Measurements from ENCODE around the gene PEAK3. TPM values are rescaled to one million over a fixed set of nuclear protein-coding genes. Genes with fewer than 3 reads are reported as not detected.

The PEAK3 gene
- polyA plus RNA-seq, 1 of the 3 experiments (the other 2 are of a cell fraction), result not detected

DNA sequence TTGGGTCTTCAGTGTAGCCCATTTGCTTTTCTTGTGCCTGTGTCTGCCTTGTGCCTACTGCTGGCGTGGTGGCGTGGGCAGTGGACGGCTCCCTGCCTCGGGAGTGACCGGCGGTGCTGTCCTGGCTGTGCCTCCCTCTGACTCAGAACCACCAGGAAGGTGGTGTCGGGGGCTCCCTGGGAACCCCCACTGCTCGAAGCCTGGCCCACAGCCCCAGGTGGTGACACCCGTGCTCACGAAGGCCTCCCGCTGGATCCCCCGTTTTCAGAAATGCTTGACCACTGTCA lies 37.9 kb downstream of the PEAK3 start:
- ChIA-PET POLR2A (interaction anchor here (0.6 to 3.3 kb wide), 6 partner anchors 11 to 88 kb away, joined by 4 to 33 read pairs (median 4); partner anchors contain the start of gene JSRP1), CTCF (interaction anchor here (0.7 to 10.4 kb wide), 14 partner anchors 10 to 92 kb away, joined by 3 to 121 read pairs (median 8); partner anchors contain the start of genes AP3D1, JSRP1 and LINGO3)
- Histone ChIP-seq H4K20me1 (ENCODE audit: insufficient read depth) (peaks cover 71% of the 10 kb centered on the region), H3K79me2 (ENCODE audit: insufficient read depth) (peaks cover 69% of the 10 kb centered on the region), H3K9ac (no peak overlapping the region), H3K9me3 (no peaks in the 10 kb centered on the region), H3K9me2 (no peaks in the 10 kb centered on the region), H3K36me3 (replicated peaks in 1 of 2; ENCODE audit: control insufficient read depth in 1 of 2, insufficient read depth in 2 of 2, low read length in 1 of 2) (peaks cover 22 to 51% of the 10 kb centered on the region in 2 experiments), H3K27ac (ENCODE audit: low read depth in 2 of 2, low read length in 1 of 2) (peak overlapping the region; percentile 13 to 81; a peak in 3 of 4 replicates), H3F3A (replicated peaks; ENCODE audit: insufficient read depth) (peaks cover 11% of the 10 kb centered on the region), H2AFZ (ENCODE audit: low read depth) (no peak overlapping the region), H3K4me1 (ENCODE audit: control insufficient read depth in 1 of 2, insufficient read depth in 2 of 2, low read depth in 1 of 2, low read length in 1 of 2) (peaks cover 15 to 68% of the 10 kb centered on the region in 2 experiments), H3K27me3 (ENCODE audit: insufficient read depth) (no peaks in the 10 kb centered on the region), H3K4me2 (no peak overlapping the region), H3K4me3 (ENCODE audit: low read depth in 2 of 2, low read length in 1 of 2) (no peak overlapping the region)
- WGBS (ENCODE audit: low lambda C conversion rate), result no CpG with 5 or more reads among the region's 12 CpGs
- DNase-seq, result no peak
- TF ChIP-seq CHD2 (IDR thresholded peaks at IDR 0.05; ENCODE audit: low read length, partially characterized antibody) (no peak), YY1 (IDR thresholded peaks at IDR 0.05; ENCODE audit: low read depth) (no peak), FOSL2 (IDR thresholded peaks at IDR 0.05; ENCODE audit: borderline replicate concordance, low read depth) (no peak), RAD21 (IDR thresholded peaks at IDR 0.05; ENCODE audit: low read length) (no peak), TCF12 (IDR thresholded peaks at IDR 0.05) (no peak), USF1 (IDR thresholded peaks at IDR 0.05; ENCODE audit: borderline replicate concordance, low read depth) (no peak), RCOR1 (IDR thresholded peaks at IDR 0.05; ENCODE audit: low read length) (no peak), TAF1 (IDR thresholded peaks at IDR 0.05; ENCODE audit: borderline replicate concordance, low read depth, low read length) (no peak), NFIC (IDR thresholded peaks at IDR 0.05; ENCODE audit: borderline replicate concordance) (no peak), MEF2A (IDR thresholded peaks at IDR 0.05; ENCODE audit: borderline replicate concordance, low read depth) (no peak), IRF3 (IDR thresholded peaks at IDR 0.05; ENCODE audit: low read depth, low read length) (no peak), EP300 (IDR thresholded peaks at IDR 0.05; ENCODE audit: borderline replicate concordance in 1 of 2, low read depth in 1 of 2, low read length in 1 of 2) (no peak), MXI1 (IDR thresholded peaks at IDR 0.05; ENCODE audit: low read depth, low read length) (no peak), POLR2AphosphoS5 (IDR thresholded peaks at IDR 0.05; ENCODE audit: low read depth, low read length) (no peak), GATA2 (CRISPR knock-in tag; IDR thresholded peaks at IDR 0.05) (no peak), RXRA (IDR thresholded peaks at IDR 0.05; ENCODE audit: borderline replicate concordance, low read depth) (no peak)
- TF ChIP-seq, protein P1, sequence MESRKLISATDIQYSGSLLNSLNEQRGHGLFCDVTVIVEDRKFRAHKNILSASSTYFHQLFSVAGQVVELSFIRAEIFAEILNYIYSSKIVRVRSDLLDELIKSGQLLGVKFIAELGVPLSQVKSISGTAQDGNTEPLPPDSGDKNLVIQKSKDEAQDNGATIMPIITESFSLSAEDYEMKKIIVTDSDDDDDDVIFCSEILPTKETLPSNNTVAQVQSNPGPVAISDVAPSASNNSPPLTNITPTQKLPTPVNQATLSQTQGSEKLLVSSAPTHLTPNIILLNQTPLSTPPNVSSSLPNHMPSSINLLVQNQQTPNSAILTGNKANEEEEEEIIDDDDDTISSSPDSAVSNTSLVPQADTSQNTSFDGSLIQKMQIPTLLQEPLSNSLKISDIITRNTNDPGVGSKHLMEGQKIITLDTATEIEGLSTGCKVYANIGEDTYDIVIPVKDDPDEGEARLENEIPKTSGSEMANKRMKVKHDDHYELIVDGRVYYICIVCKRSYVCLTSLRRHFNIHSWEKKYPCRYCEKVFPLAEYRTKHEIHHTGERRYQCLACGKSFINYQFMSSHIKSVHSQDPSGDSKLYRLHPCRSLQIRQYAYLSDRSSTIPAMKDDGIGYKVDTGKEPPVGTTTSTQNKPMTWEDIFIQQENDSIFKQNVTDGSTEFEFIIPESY (IDR thresholded peaks at IDR 0.05; ENCODE audit: borderline replicate concordance, low read depth), result no peak
- TF ChIP-seq, protein P2, sequence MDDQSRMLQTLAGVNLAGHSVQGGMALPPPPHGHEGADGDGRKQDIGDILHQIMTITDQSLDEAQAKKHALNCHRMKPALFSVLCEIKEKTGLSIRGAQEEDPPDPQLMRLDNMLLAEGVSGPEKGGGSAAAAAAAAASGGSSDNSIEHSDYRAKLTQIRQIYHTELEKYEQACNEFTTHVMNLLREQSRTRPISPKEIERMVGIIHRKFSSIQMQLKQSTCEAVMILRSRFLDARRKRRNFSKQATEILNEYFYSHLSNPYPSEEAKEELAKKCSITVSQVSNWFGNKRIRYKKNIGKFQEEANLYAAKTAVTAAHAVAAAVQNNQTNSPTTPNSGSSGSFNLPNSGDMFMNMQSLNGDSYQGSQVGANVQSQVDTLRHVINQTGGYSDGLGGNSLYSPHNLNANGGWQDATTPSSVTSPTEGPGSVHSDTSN (IDR thresholded peaks at IDR 0.05), result no peak

All from SK-N-SH (cell line).